Measurements from ENCODE around the gene ADRA1B. TPM values are rescaled to one million over a fixed set of nuclear protein-coding genes. Genes with fewer than 3 reads are reported as not detected.

Gene ADRA1B
- total RNA-seq, 2 donors from 2014 or later = 0.60 to 0.68 TPM

GRCh38 chr5:159933531-159934485, 17.5 kb downstream of the ADRA1B start:
- Histone ChIP-seq H3K9me3 (ENCODE audit: control insufficient read depth, low read length) (no peaks in the 10 kb centered on the region), H3K9ac (ENCODE audit: extremely low read depth, low read length, poor library complexity, severe bottlenecking) (no peak overlapping the region), H3K27ac (ENCODE audit: low read depth, low read length) (no peak overlapping the region), H3K36me3 (ENCODE audit: control insufficient read depth, insufficient read depth, low read length) (no peaks in the 10 kb centered on the region), H3K4me1 (ENCODE audit: control insufficient read depth, insufficient read depth, low read length) (peaks cover 3% of the 10 kb centered on the region), H3K4me3 (ENCODE audit: low read length) (no peak overlapping the region), H3K27me3 (ENCODE audit: control insufficient read depth, insufficient read depth, low read length, poor library complexity, severe bottlenecking) (no peaks in the 10 kb centered on the region)
- DNase-seq = peak; percentile 53
- WGBS, 2 experiments (ENCODE audit: insufficient coverage in 1 of 2, insufficient read length in 1 of 2) = 89 to 90% methylated on average over 5 to 10 of the region's 10 CpGs
- Mint-ChIP-seq H3K9me3 (peaks cover 3% of the 10 kb centered on the region), H3K36me3 (ENCODE audit: low read depth) (no peaks in the 10 kb centered on the region), H3K4me3 (no peak overlapping the region), H3K4me1 (peaks cover 22% of the 10 kb centered on the region), H3K27ac (no peak overlapping the region), H3K27me3 (ENCODE audit: insufficient read depth) (no peaks in the 10 kb centered on the region)
- TF ChIP-seq CTCF (conservative IDR thresholded peaks at IDR 0.05) = no peak

GRCh38 chr5:159935946-159936345, 19.7 kb downstream of the ADRA1B start:
- Mint-ChIP-seq H3K9me3 (peaks cover 3% of the 10 kb centered on the region), H3K4me3 (no peak overlapping the region), H3K27ac (no peak overlapping the region), H3K27me3 (ENCODE audit: insufficient read depth) (no peaks in the 10 kb centered on the region), H3K4me1 (peaks cover 25% of the 10 kb centered on the region), H3K36me3 (ENCODE audit: low read depth) (no peaks in the 10 kb centered on the region)
- Histone ChIP-seq H3K27me3 (ENCODE audit: control insufficient read depth, insufficient read depth, low read length, poor library complexity, severe bottlenecking) (no peaks in the 10 kb centered on the region), H3K4me1 (ENCODE audit: control insufficient read depth, insufficient read depth, low read length) (peaks cover 3% of the 10 kb centered on the region), H3K36me3 (ENCODE audit: control insufficient read depth, insufficient read depth, low read length) (no peaks in the 10 kb centered on the region), H3K4me3 (ENCODE audit: low read length) (no peak overlapping the region), H3K9me3 (ENCODE audit: control insufficient read depth, low read length) (no peaks in the 10 kb centered on the region), H3K9ac (ENCODE audit: extremely low read depth, low read length, poor library complexity, severe bottlenecking) (no peak overlapping the region), H3K27ac (ENCODE audit: low read depth, low read length) (no peak overlapping the region)
- WGBS, 2 experiments (ENCODE audit: insufficient coverage in 1 of 2, insufficient read length in 1 of 2) = 71 to 89% methylated on average over 1 of the region's 1 CpG
- TF ChIP-seq CTCF (conservative IDR thresholded peaks at IDR 0.05) = no peak
- peak; percentile 2 for DNase-seq

- H3K9me3 ChIP-seq (ENCODE audit: control insufficient read depth, low read length) = no peaks in the 10 kb centered on the region
- H3K9me3 Mint-ChIP-seq = peaks cover 3% of the 10 kb centered on the region
- H3K36me3 Mint-ChIP-seq (ENCODE audit: low read depth) = no peaks in the 10 kb centered on the region
- no peak for TF ChIP-seq CTCF (conservative IDR thresholded peaks at IDR 0.05)
- H3K4me1 ChIP-seq (ENCODE audit: control insufficient read depth, insufficient read depth, low read length) = peaks cover 3% of the 10 kb centered on the region
- no peak overlapping the region for H3K27ac ChIP-seq (ENCODE audit: low read depth, low read length)
- H3K27ac Mint-ChIP-seq = no peak overlapping the region
- WGBS, 2 experiments (ENCODE audit: insufficient coverage in 1 of 2, insufficient read length in 1 of 2) = 91 to 93% methylated on average over 5 to 6 of the region's 6 CpGs
- H3K4me1 Mint-ChIP-seq = peaks cover 25% of the 10 kb centered on the region
- no peak overlapping the region for H3K9ac ChIP-seq (ENCODE audit: extremely low read depth, low read length, poor library complexity, severe bottlenecking)
- H3K4me3 ChIP-seq (ENCODE audit: low read length) = no peak overlapping the region
- no peaks in the 10 kb centered on the region for H3K27me3 ChIP-seq (ENCODE audit: control insufficient read depth, insufficient read depth, low read length, poor library complexity, severe bottlenecking)
- H3K27me3 Mint-ChIP-seq (ENCODE audit: insufficient read depth) = no peaks in the 10 kb centered on the region
- DNase-seq = peak; percentile 16
- no peak overlapping the region for H3K4me3 Mint-ChIP-seq
- H3K36me3 ChIP-seq (ENCODE audit: control insufficient read depth, insufficient read depth, low read length) = no peaks in the 10 kb centered on the region
Measured at GRCh38 chr5:159936686-159937329, 20.5 kb downstream of the ADRA1B start.
